Tibial nerve (tissue), 4 donors: ENCODE results near the gene ALDH1L1.

Experiments
- EP300 ChIP-seq, 2 donors: sonication (generic); formaldehyde crosslinking; IDR thresholded peaks; one replicate each; pipeline ENCODE4 v1.6.1; 2017; ENCODE audit warnings: antibody characterized with exemption in 2 of 2, mild to moderate bottlenecking in 1 of 2
- POLR2A ChIP-seq, 2 donors: fragments of 450-650 bp; IDR thresholded peaks; one replicate each; pipeline ENCODE4 v1.6.1; 2017; ENCODE audit warnings: antibody characterized with exemption in 2 of 2, mild to moderate bottlenecking in 2 of 2, moderate library complexity in 2 of 2
- TF ChIP-seq, protein P1 (sequence below), 5 experiments: fragments of 200-600 bp in 3 of 5; fragments of 450-650 bp in 2 of 5; sonication (generic) in 3 of 5; IDR thresholded peaks; one replicate each; pipeline ENCODE4 v1.5.1; 2016 to 2019; ENCODE audit warnings: antibody characterized with exemption in 5 of 5, mild to moderate bottlenecking in 3 of 5, moderate library complexity in 2 of 5

DNA sequence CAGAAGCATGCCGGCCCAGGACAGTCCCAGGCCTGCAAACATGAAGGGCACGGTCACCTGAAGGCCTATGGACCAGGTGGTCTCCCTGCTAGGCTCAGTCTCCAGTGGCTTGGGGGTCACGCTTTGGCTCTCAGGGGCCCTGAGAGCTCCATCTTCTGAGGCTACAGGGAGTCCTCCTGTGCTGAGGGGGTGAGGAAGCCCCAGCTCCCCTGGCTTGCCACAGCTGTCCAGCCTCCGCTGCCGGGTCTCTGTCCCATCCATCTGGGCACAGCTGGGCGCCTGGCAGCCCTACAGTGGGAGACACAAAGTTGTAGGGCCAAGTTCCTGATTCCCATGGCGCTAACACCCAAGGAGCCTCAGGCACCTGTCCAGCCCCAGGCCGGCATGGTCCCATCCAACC is 112.4 kb downstream of the ALDH1L1 start:
- TF ChIP-seq EP300 (IDR thresholded peaks at IDR 0.05) (no peak), POLR2A (IDR thresholded peaks at IDR 0.05) (no peak)
- TF ChIP-seq, protein P1, sequence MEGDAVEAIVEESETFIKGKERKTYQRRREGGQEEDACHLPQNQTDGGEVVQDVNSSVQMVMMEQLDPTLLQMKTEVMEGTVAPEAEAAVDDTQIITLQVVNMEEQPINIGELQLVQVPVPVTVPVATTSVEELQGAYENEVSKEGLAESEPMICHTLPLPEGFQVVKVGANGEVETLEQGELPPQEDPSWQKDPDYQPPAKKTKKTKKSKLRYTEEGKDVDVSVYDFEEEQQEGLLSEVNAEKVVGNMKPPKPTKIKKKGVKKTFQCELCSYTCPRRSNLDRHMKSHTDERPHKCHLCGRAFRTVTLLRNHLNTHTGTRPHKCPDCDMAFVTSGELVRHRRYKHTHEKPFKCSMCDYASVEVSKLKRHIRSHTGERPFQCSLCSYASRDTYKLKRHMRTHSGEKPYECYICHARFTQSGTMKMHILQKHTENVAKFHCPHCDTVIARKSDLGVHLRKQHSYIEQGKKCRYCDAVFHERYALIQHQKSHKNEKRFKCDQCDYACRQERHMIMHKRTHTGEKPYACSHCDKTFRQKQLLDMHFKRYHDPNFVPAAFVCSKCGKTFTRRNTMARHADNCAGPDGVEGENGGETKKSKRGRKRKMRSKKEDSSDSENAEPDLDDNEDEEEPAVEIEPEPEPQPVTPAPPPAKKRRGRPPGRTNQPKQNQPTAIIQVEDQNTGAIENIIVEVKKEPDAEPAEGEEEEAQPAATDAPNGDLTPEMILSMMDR (IDR thresholded peaks at IDR 0.05): no peak
